ENCODE measurements around the gene NOTCH4.

GRCh38 chr6:32226434-32226833, 2.6 kb upstream of the NOTCH4 start:
- TF ChIP-seq CTCF (IDR thresholded peaks at IDR 0.05; ENCODE audit: low read depth, low read length) (no peak), POLR2A (IDR thresholded peaks at IDR 0.05; ENCODE audit: extremely low read depth, insufficient read length) (no peak)
